Measurements from ENCODE around the gene NUDT4. TPM values are rescaled to one million over a fixed set of nuclear protein-coding genes. Genes with fewer than 3 reads are reported as not detected.

Gene NUDT4
- total and polyA plus RNA-seq, 10 of the 15 experiments (the other 5 are each of a cell fraction or from before 2014, with no cell fraction given) = 26.6 to 91.6 (median 63.1) TPM

DNA sequence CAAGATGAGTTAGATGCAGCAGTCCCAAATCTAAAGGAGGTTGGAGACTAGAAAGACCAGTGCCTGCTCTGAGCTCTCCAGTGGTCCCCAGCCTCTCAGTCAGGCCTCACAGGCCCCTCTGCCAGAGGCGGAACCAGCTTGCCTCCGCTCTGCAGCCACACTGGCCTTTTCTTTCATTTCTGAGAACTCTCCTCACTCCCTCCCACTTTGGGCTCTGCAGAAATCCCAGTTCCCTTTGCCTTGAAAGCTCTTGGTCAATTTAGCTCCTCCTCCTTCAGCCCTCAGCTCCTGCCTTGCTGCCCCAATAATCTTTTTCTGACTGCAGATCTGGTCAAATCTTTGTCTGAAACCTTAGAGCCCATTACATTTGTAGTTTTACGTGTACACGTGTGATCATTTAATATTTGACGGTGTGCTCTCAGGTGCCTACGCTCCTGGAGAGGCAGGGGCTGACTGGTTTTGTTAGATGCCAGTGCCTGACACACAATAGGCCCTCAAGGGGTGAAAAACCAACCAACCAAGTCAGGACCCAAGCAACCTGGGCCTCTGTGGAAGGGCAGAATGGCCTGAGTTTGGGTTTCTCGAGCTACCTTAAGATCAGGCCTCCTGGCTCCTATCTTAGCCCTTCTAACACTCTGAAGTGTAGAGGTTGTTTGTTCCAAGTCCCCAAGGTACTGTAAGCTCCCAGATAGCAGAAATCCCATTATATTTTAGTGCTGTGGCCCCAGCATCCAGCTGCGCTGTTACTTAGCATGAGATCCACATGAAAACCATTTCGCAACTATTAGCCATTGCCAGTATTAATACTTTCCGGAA lies 1.1 kb upstream of the NUDT4 start (continued):
- TF ChIP-seq, protein P1, sequence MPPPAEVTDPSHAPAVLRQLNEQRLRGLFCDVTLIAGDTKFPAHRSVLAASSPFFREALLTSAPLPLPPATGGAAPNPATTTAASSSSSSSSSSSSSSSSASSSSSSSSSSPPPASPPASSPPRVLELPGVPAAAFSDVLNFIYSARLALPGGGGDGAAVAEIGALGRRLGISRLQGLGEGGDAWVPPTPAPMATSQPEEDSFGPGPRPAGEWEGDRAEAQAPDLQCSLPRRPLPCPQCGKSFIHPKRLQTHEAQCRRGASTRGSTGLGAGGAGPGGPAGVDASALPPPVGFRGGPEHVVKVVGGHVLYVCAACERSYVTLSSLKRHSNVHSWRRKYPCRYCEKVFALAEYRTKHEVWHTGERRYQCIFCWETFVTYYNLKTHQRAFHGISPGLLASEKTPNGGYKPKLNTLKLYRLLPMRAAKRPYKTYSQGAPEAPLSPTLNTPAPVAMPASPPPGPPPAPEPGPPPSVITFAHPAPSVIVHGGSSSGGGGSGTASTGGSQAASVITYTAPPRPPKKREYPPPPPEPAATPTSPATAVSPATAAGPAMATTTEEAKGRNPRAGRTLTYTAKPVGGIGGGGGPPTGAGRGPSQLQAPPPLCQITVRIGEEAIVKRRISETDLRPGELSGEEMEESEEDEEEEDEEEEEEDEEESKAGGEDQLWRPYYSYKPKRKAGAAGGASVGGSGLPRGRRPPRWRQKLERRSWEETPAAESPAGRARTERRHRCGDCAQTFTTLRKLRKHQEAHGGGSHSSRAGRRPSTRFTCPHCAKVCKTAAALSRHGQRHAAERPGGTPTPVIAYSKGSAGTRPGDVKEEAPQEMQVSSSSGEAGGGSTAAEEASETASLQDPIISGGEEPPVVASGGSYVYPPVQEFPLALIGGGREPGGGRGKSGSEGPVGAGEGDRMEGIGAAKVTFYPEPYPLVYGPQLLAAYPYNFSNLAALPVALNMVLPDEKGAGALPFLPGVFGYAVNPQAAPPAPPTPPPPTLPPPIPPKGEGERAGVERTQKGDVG (CRISPR knock-in tag; IDR thresholded peaks at IDR 0.05) = no peak
- TF ChIP-seq, protein P2, sequence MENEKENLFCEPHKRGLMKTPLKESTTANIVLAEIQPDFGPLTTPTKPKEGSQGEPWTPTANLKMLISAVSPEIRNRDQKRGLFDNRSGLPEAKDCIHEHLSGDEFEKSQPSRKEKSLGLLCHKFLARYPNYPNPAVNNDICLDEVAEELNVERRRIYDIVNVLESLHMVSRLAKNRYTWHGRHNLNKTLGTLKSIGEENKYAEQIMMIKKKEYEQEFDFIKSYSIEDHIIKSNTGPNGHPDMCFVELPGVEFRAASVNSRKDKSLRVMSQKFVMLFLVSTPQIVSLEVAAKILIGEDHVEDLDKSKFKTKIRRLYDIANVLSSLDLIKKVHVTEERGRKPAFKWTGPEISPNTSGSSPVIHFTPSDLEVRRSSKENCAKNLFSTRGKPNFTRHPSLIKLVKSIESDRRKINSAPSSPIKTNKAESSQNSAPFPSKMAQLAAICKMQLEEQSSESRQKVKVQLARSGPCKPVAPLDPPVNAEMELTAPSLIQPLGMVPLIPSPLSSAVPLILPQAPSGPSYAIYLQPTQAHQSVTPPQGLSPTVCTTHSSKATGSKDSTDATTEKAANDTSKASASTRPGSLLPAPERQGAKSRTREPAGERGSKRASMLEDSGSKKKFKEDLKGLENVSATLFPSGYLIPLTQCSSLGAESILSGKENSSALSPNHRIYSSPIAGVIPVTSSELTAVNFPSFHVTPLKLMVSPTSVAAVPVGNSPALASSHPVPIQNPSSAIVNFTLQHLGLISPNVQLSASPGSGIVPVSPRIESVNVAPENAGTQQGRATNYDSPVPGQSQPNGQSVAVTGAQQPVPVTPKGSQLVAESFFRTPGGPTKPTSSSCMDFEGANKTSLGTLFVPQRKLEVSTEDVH (IDR thresholded peaks at IDR 0.05; ENCODE audit: low read depth, partially characterized antibody) = no peak
- no peak for TF ChIP-seq RB1 (IDR thresholded peaks at IDR 0.05; ENCODE audit: borderline replicate concordance)
- TF ChIP-seq SPI1 (IDR thresholded peaks at IDR 0.05; ENCODE audit: borderline replicate concordance, insufficient read depth, low read depth, low read length) = peak; percentile 81; the same call in 1 of the 2 replicates
- TF ChIP-seq NFIC (IDR thresholded peaks at IDR 0.05; ENCODE audit: low read depth, low read length) = no peak

All from GM12878 (cell line).